Gastrocnemius medialis (tissue), 4 donors: ENCODE results near the gene TTC39C. TPM values are rescaled to one million over a fixed set of nuclear protein-coding genes. Genes with fewer than 3 reads are reported as not detected.

Experiments used
- ATAC-seq, 2 donors: fragments of 150-250 bp; one replicate each; pipeline ENCODE4 v1.9.1; 2016
- DNase-seq, 2 donors: peaks; one replicate each; pipeline ENCODE4 v3.0.0-alpha.2; 2019
- H3K27ac ChIP-seq, 4 donors: fragments of 200-600 bp; sonication (generic); 1 replicate in 1 of 4; 2 replicates in 3 of 4; pipeline ENCODE4 v1.5.1; 2016 to 2018; ENCODE audit warnings: mild to moderate bottlenecking in 2 of 4, moderate library complexity in 1 of 4
- H3K27me3 ChIP-seq, 3 donors: fragments of 200-600 bp; sonication (generic) in 2 of 3; 1 replicate in 1 of 3; 2 replicates in 2 of 3; pipeline versions ENCODE4 v1.5.1 to v1.6.0; 2016 to 2019; ENCODE audit warnings: mild to moderate bottlenecking in 1 of 3, moderate library complexity in 1 of 3
- H3K36me3 ChIP-seq, 2 donors: fragments of 200-600 bp; sonication (generic) in 1 of 2; one replicate each; pipeline ENCODE4 v1.5.1; 2017 to 2018
- H3K4me1 ChIP-seq, 2 donors: fragments of 200-600 bp; sonication (generic) in 1 of 2; one replicate each; pipeline ENCODE4 v1.5.1; 2016 to 2017; ENCODE audit warnings: mild to moderate bottlenecking in 2 of 2
- H3K4me3 ChIP-seq, 4 donors: fragments of 200-600 bp; sonication (generic) in 3 of 4; 1 replicate in 1 of 4; 2 replicates in 3 of 4; pipeline ENCODE4 v1.5.1; 2016 to 2019; ENCODE audit warnings: mild to moderate bottlenecking in 2 of 4
- H3K9me3 ChIP-seq, 3 donors: fragments of 200-600 bp; sonication (generic) in 2 of 3; 1 replicate in 1 of 3; 2 replicates in 2 of 3; pipeline ENCODE4 v1.5.1; 2016 to 2019
- CTCF ChIP-seq, 5 experiments: fragments of 450-650 bp in 3 of 5; fragments of 200-600 bp in 2 of 5; sonication (generic) in 2 of 5; IDR thresholded peaks in 4 of 5; conservative IDR thresholded peaks in 1 of 5; 1 replicate in 4 of 5; 2 replicates in 1 of 5; pipeline ENCODE4 v1.5.1; 2016 to 2019; ENCODE audit warnings: antibody characterized with exemption in 5 of 5, mild to moderate bottlenecking in 3 of 5, moderate library complexity in 3 of 5
- POLR2A ChIP-seq, 2 donors: fragments of 450-650 bp; IDR thresholded peaks; one replicate each; pipeline ENCODE4 v1.6.1; 2017; ENCODE audit warnings: antibody characterized with exemption in 2 of 2, mild to moderate bottlenecking in 2 of 2, moderate library complexity in 2 of 2
- in situ Hi-C, 4 donors: fragments of 200-750 bp; cut with MboI; loops; one replicate each; pipeline versions ENCODE4 v1.15.0 to v1.8.0; 2017; ENCODE audit warnings: low sequenced_read_pairs in 4 of 4
- intact Hi-C: fragments of 100-400 bp; cut with DNase I; formaldehyde crosslinking; loops from one replicate; pipeline ENCODE4 v1.15.1; 2023; ENCODE audit warnings: low total_unique reads
- total RNA-seq, 4 donors: library from RNA; depleted of rRNA; stranded (reverse); fragments of >200 nt; gene quantifications; one replicate each; pipeline versions ENCODE4 v1.1.0 to v1.2.3, GENCODE V29; 2016

TTC39C gene
- total RNA-seq, 4 donors from 2014 or later, result 0.71 to 1.8 (median 1.5) TPM

GRCh38 chr18:24000613-24001490, 13.7 kb upstream of the TTC39C start:
- Histone ChIP-seq H3K4me3 (no peak overlapping the region), H3K27me3 (no peaks in the 10 kb centered on the region), H3K4me1 (no peaks in the 10 kb centered on the region), H3K9me3 (no peaks in the 10 kb centered on the region), H3K36me3 (no peaks in the 10 kb centered on the region), H3K27ac (no peak overlapping the region)
- in situ Hi-C loops (no loop called here), intact Hi-C loops (no loop called here)
- no peak for TF ChIP-seq CTCF (IDR thresholded peaks at IDR 0.05 in 4 of 5, conservative IDR thresholded peaks at IDR 0.05 in 1 of 5)
- no peak for TF ChIP-seq POLR2A (IDR thresholded peaks at IDR 0.05)
- no peak for ATAC-seq
- no peak for DNase-seq

- TF ChIP-seq CTCF (IDR thresholded peaks at IDR 0.05 in 4 of 5, conservative IDR thresholded peaks at IDR 0.05 in 1 of 5) (no peak), POLR2A (IDR thresholded peaks at IDR 0.05) (no peak)
- Histone ChIP-seq H3K4me1 (no peaks in the 10 kb centered on the region), H3K4me3 (no peak overlapping the region), H3K36me3 (no peaks in the 10 kb centered on the region), H3K9me3 (no peaks in the 10 kb centered on the region), H3K27me3 (no peaks in the 10 kb centered on the region), H3K27ac (no peak overlapping the region)
- ATAC-seq (no peak), DNase-seq (no peak)
- intact Hi-C loops, result no loop called here
- in situ Hi-C loops, result no loop called here
Measured at GRCh38 chr18:24002479-24002878, 12.1 kb upstream of the TTC39C start.

GRCh38 chr18:24003288-24003687, 11.3 kb upstream of the TTC39C start:
- no peak overlapping the region for H3K27ac ChIP-seq
- ATAC-seq (no peak), DNase-seq (no peak)
- no peak for TF ChIP-seq CTCF (IDR thresholded peaks at IDR 0.05 in 4 of 5, conservative IDR thresholded peaks at IDR 0.05 in 1 of 5)
- TF ChIP-seq POLR2A (IDR thresholded peaks at IDR 0.05), result no peak
- no peaks in the 10 kb centered on the region for H3K9me3 ChIP-seq
- no peaks in the 10 kb centered on the region for H3K36me3 ChIP-seq
- H3K4me1 ChIP-seq, result no peaks in the 10 kb centered on the region
- H3K4me3 ChIP-seq, result no peak overlapping the region
- intact Hi-C loops (no loop called here), in situ Hi-C loops (no loop called here)
- H3K27me3 ChIP-seq, result no peaks in the 10 kb centered on the region

- ATAC-seq (no peak), DNase-seq (no peak)
- no peaks in the 10 kb centered on the region for H3K4me1 ChIP-seq
- H3K4me3 ChIP-seq, result no peak overlapping the region
- TF ChIP-seq POLR2A (IDR thresholded peaks at IDR 0.05) (no peak), CTCF (IDR thresholded peaks at IDR 0.05 in 4 of 5, conservative IDR thresholded peaks at IDR 0.05 in 1 of 5) (no peak)
- no peaks in the 10 kb centered on the region for H3K9me3 ChIP-seq
- in situ Hi-C loops (no loop called here), intact Hi-C loops (no loop called here)
- no peak overlapping the region for H3K27ac ChIP-seq
- no peaks in the 10 kb centered on the region for H3K36me3 ChIP-seq
- H3K27me3 ChIP-seq, result no peaks in the 10 kb centered on the region
Measured at GRCh38 chr18:24003903-24004640, 10.5 kb upstream of the TTC39C start.
